Mucosa of rectum (tissue), 2 donors: ENCODE measurements around the gene EXD3.
A peak's percentile ranks its signal among the peaks of the same experiment; 100 is the strongest.

Experiments used
- H3K27ac ChIP-seq, 2 donors: one replicate each; pipeline ENCODE4 v1.7.0; 2013; ENCODE audit warnings: inconsistent platforms in 2 of 2, low read depth in 2 of 2, low read length in 2 of 2
- H3K27me3 ChIP-seq, 2 donors: one replicate each; pipeline ENCODE4 v1.7.0; 2013; ENCODE audit warnings: low read length in 2 of 2; ENCODE audit not compliant: control insufficient read depth in 2 of 2, insufficient read depth in 2 of 2
- H3K36me3 ChIP-seq, 2 donors: one replicate each; pipeline ENCODE4 v1.7.0; 2013; ENCODE audit warnings: low read length in 2 of 2; ENCODE audit not compliant: control insufficient read depth in 2 of 2, insufficient read depth in 2 of 2
- H3K4me1 ChIP-seq, 2 donors: one replicate each; pipeline ENCODE4 v1.7.0; 2013; ENCODE audit warnings: low read length in 2 of 2, mild to moderate bottlenecking in 1 of 2; ENCODE audit not compliant: control insufficient read depth in 2 of 2, insufficient read depth in 2 of 2
- H3K4me3 ChIP-seq, 2 donors: one replicate each; pipeline ENCODE4 v1.7.0; 2013; ENCODE audit warnings: low read length in 2 of 2
- H3K9ac ChIP-seq, 2 donors: one replicate each; pipeline ENCODE4 v1.7.0; 2013; ENCODE audit warnings: low read length in 2 of 2, low read depth in 1 of 2, mild to moderate bottlenecking in 1 of 2
- H3K9me3 ChIP-seq, 2 donors: one replicate each; pipeline ENCODE4 v1.7.0; 2013; ENCODE audit warnings: low read length in 2 of 2; ENCODE audit not compliant: control insufficient read depth in 2 of 2
- donor health status: healthy.
- donor health status: Normal muscosa, but diverticular disease.

The EXD3 gene

GRCh38 chr9:137275588-137276472 is 147.1 kb downstream of the EXD3 start:
- Histone ChIP-seq H3K4me1 (peaks cover 19 to 35% of the 10 kb centered on the region in 2 donors), H3K4me3 (no peak overlapping the region), H3K27ac (peak overlapping the region; percentile 91 to 96), H3K9ac (peak overlapping the region in 1 of 2 donors; percentile 1), H3K27me3 (no peaks in the 10 kb centered on the region), H3K9me3 (no peaks in the 10 kb centered on the region), H3K36me3 (peaks cover 15 to 19% of the 10 kb centered on the region in 2 donors)

DNA sequence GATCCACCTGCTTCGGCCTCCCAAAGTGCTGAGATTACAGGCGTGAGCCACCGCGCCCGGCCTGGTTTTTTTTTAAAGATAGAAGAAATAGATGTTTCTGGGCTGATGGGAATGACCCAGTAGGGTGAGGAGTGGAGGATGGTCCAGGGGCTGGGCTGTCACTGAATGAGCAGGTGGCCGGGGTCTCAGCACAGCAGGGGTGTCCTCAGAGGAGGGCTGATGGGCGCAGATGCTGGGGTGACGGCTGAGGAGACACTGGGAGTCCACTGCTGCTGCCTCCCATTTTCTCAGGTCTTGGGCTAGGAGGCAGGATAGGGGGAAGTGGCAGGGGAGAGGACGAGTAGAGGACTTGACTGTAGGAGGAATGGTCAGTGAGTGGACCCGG is 147.8 kb downstream of the EXD3 start:
- peak overlapping the region in 1 of 2 donors; percentile 1 for H3K9ac ChIP-seq
- H3K27ac ChIP-seq: no peak overlapping the region
- H3K4me3 ChIP-seq: no peak overlapping the region
- H3K4me1 ChIP-seq: peaks cover 19 to 35% of the 10 kb centered on the region in 2 donors
- no peaks in the 10 kb centered on the region for H3K27me3 ChIP-seq
- no peaks in the 10 kb centered on the region for H3K9me3 ChIP-seq
- H3K36me3 ChIP-seq: peaks cover 15 to 19% of the 10 kb centered on the region in 2 donors

GRCh38 chr9:137273611-137274320 is 149.2 kb downstream of the EXD3 start:
- H3K27me3 ChIP-seq: no peaks in the 10 kb centered on the region
- H3K27ac ChIP-seq: peak overlapping the region; percentile 63 to 90
- H3K36me3 ChIP-seq: peaks cover 6 to 10% of the 10 kb centered on the region in 2 donors
- H3K4me3 ChIP-seq: no peak overlapping the region
- no peaks in the 10 kb centered on the region for H3K9me3 ChIP-seq
- H3K4me1 ChIP-seq: peaks cover 27 to 47% of the 10 kb centered on the region in 2 donors
- peak overlapping the region in 1 of 2 donors; percentile 73 for H3K9ac ChIP-seq

GRCh38 chr9:137273095-137273490 is 149.9 kb downstream of the EXD3 start:
- H3K27me3 ChIP-seq: no peaks in the 10 kb centered on the region
- no peak overlapping the region for H3K27ac ChIP-seq
- H3K4me3 ChIP-seq: no peak overlapping the region
- H3K36me3 ChIP-seq: peaks cover 6 to 12% of the 10 kb centered on the region in 2 donors
- H3K9me3 ChIP-seq: no peaks in the 10 kb centered on the region
- no peak overlapping the region for H3K9ac ChIP-seq
- peaks cover 31 to 51% of the 10 kb centered on the region in 2 donors for H3K4me1 ChIP-seq

DNA sequence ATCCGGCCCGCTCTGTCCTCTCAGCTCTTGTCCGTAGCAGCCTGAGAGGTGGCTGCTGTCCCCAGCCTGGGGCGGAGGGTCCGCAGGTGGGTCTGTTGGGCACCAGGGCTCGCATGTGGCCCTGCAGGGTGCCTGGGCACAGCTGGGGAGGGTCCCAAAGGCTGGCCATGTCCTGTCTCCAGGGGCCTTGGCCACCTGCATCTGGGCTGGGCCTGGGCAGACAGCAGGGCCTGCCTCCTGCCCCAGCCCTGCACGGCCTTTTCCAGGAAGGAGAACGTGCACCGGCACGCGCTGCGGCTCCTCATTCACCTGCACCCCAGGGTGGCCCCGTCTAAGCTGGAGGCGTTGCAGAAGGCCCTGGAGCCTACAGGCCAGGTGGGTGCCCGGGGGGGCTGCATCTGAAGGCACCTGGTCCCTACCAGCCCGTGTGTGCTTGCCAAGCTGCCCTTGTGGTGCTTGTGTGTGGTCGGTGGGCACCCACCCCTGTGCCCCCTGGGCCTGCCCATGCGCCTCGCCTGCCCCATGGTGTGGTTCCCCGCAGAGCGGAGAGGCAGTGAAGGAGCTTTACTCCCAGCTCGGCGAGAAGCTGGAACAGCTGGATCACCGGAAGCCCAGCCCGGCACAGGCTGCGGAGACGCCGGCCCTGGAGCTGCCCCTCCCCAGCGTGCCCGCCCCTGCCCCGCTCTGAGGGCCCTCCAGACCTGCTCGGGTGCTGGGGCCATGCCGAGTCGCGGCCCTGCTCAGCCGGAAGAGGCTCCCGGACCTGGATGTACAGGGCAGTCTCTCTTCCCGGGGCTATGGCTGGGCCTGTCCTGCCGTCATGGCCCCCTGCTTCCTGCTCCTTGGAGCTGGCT is 150.5 kb downstream of the EXD3 start:
- Histone ChIP-seq H3K4me1 (peaks cover 31 to 52% of the 10 kb centered on the region in 2 donors), H3K9me3 (no peaks in the 10 kb centered on the region), H3K27me3 (no peaks in the 10 kb centered on the region), H3K36me3 (peaks cover 6 to 16% of the 10 kb centered on the region in 2 donors), H3K4me3 (no peak overlapping the region), H3K27ac (no peak overlapping the region), H3K9ac (no peak overlapping the region)

- peaks cover 23 to 44% of the 10 kb centered on the region in 2 donors for H3K4me1 ChIP-seq
- H3K36me3 ChIP-seq: peaks cover 9 to 16% of the 10 kb centered on the region in 2 donors
These were observed 151.3 kb downstream of the EXD3 start for GRCh38 chr9:137271696-137272076.

GRCh38 chr9:137270929-137271695 is 151.8 kb downstream of the EXD3 start:
- Histone ChIP-seq H3K27me3 (no peaks in the 10 kb centered on the region), H3K9me3 (no peaks in the 10 kb centered on the region), H3K36me3 (peaks cover 11 to 21% of the 10 kb centered on the region in 2 donors), H3K4me1 (peaks cover 17 to 40% of the 10 kb centered on the region in 2 donors), H3K4me3 (no peak overlapping the region), H3K27ac (no peak overlapping the region), H3K9ac (no peak overlapping the region)

More at GRCh38 chr9:137271696-137272076, 151.3 kb downstream of the EXD3 start:
- no peak overlapping the region for H3K27ac ChIP-seq
- H3K27me3 ChIP-seq: no peaks in the 10 kb centered on the region
- no peak overlapping the region for H3K9ac ChIP-seq
- H3K4me3 ChIP-seq: no peak overlapping the region
- no peaks in the 10 kb centered on the region for H3K9me3 ChIP-seq

DNA sequence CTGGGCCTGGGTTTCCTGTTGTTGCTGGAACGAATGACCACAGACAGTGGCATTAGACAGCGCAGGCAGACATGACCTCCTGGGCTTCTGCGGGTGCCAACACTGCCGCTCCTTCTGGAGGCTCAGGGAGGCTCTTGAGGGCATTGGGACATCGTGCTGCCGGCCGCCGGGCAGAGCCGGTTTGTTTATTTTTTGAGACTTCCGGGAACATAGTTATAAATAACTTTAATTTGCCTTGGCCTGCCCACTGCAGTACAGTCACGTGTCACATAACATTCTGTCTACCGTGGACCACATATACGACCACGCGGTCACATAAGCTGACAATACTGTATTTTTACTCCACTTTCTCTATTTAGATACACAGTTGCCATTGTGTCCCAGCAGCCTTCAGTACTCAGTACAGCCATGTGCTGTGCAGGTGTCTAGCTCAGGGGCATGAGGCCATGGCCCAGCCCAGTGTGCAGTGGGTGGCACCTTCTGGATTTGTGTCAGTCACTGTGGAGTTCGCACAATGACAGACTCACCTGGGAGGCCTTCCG is 153.7 kb downstream of the EXD3 start:
- Histone ChIP-seq H3K4me3 (peak overlapping the region; percentile 49 to 55), H3K36me3 (peaks cover 18 to 30% of the 10 kb centered on the region in 2 donors), H3K27ac (peak overlapping the region; percentile 76 to 81), H3K9me3 (no peaks in the 10 kb centered on the region), H3K4me1 (peaks cover 15 to 27% of the 10 kb centered on the region in 2 donors), H3K9ac (peak overlapping the region; percentile 50 to 60), H3K27me3 (no peaks in the 10 kb centered on the region)
